ENCODE data around the gene PABPN1L. TPM values are rescaled to one million over a fixed set of nuclear protein-coding genes. Genes with fewer than 3 reads are reported as not detected.

Gene PABPN1L
- total and polyA plus RNA-seq, 2 of the 8 experiments (the other 6 are each of a cell fraction or from before 2014, with no cell fraction given): not detected

DNA sequence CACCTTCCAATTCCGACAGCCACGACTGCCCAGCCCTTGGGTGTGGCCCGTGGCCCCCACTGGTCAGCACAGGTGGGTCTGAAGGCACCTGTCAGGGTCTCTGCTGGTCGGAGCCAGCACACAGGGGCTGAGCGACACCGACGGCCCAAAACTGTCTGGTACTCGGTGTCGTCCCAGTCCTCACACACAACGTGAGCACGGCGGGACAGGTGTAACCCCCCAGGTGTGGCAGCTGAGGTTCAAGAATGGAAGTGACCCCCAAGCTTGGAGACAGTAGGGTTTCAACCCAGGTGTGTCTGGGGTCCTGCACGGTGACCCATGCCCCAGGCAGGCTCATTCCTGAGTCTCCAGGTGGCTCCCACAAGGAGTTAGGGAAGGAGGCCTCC, 10.7 kb downstream of the PABPN1L start:
- H2BK20ac ChIP-seq (ENCODE audit: low read length): no peak overlapping the region
- peaks cover 0 to 5% (median 3%) of the 10 kb centered on the region in 4 experiments; a peak in 5 of 7 replicates for H3K4me1 ChIP-seq (replicated peaks in 1 of 4; ENCODE audit: control insufficient read depth in 3 of 4, insufficient read depth in 4 of 4, low read length in 3 of 4)
- H3K4me3 ChIP-seq (ENCODE audit: extremely low read depth in 1 of 4, insufficient read depth in 2 of 4, low read depth in 3 of 4, low read length in 4 of 4): peak overlapping the region; percentile 51 to 91 (median 64)
- H3K79me1 ChIP-seq (ENCODE audit: low read depth, low read length): peaks cover 4% of the 10 kb centered on the region; the same call in 1 of the 2 replicates
- peak overlapping the region; percentile 49 to 83 for H3K4me2 ChIP-seq (ENCODE audit: insufficient read depth in 1 of 2, low read depth in 2 of 2, low read length in 2 of 2)
- H3K18ac ChIP-seq (ENCODE audit: extremely low read depth, low read length): no peak overlapping the region; the same call in 1 of the 2 replicates
- no peak overlapping the region for H2BK120ac ChIP-seq (replicated peaks; ENCODE audit: low read depth, low read length)
- H2BK12ac ChIP-seq (ENCODE audit: low read depth, low read length): no peak overlapping the region
- H2AFZ ChIP-seq (ENCODE audit: low read length): no peak overlapping the region
- no peak overlapping the region for H3K14ac ChIP-seq (ENCODE audit: insufficient read length)
- 84% methylated on average over 13 of the region's 13 CpGs; no CpG with 5 or more reads in 1 of the 2 experiments for WGBS, 2 experiments (ENCODE audit: extremely low coverage in 1 of 2, insufficient coverage in 1 of 2, insufficient read length in 1 of 2, insufficient replicate concordance in 2 of 2, low coverage in 1 of 2, low lambda C conversion rate in 2 of 2, missing lambda C conversion rate in 1 of 2)
- peaks cover 5 to 17% (median 13%) of the 10 kb centered on the region in 4 experiments for H3K36me3 ChIP-seq (ENCODE audit: control insufficient read depth in 2 of 4, insufficient read depth in 4 of 4, low read length in 3 of 4)
- ChIA-PET CTCF (ENCODE audit: partially characterized antibody) (interaction anchor here (0.9 to 1.3 kb wide), 2 partner anchors 10 to 40 kb away, joined by 3 to 5 read pairs; no protein-coding TSS in a partner anchor), POLR2A (ENCODE audit: partially characterized antibody) (interaction anchor here (3.4 kb wide), 1 partner anchor 44 kb away, joined by 25 read pairs; the partner anchor contains the start of gene APRT)
- DNase-seq (ENCODE audit: low read depth in 1 of 2, low spot score in 2 of 2) (no peak), FAIRE-seq (no peak)
- H3K9ac ChIP-seq (replicated peaks in 1 of 4; ENCODE audit: extremely low read depth in 1 of 4, low read depth in 3 of 4, low read length in 3 of 4): no peak overlapping the region
- peaks cover 2% of the 10 kb centered on the region for H3K23me2 ChIP-seq (ENCODE audit: low read depth, low read length)
- H4K20me1 ChIP-seq (replicated peaks in 1 of 2; ENCODE audit: control insufficient read depth in 1 of 2, insufficient read depth in 2 of 2, low read length in 2 of 2): peaks cover 4 to 10% of the 10 kb centered on the region in 2 experiments
- H4K8ac ChIP-seq (ENCODE audit: extremely low read depth, insufficient read depth, low read length): peak overlapping the region; percentile 54; the same call in 1 of the 2 replicates
- TF ChIP-seq BCL11A (IDR thresholded peaks at IDR 0.05; ENCODE audit: low read depth in 2 of 2, low read length in 2 of 2): no peak
- 0 out of 2 replicates have a peak, but pooled peaks have one; percentile 11 for TF ChIP-seq RBBP5 (IDR thresholded peaks at IDR 0.05; ENCODE audit: borderline replicate concordance, low read depth, low read length)
- TF ChIP-seq TCF12 (IDR thresholded peaks at IDR 0.05; ENCODE audit: low read depth, low read length): 0 out of 2 replicates have a peak, but pooled peaks have one; percentile 14
- no peak for TF ChIP-seq ASH2L (IDR thresholded peaks at IDR 0.05; ENCODE audit: low read length)
- H4K5ac ChIP-seq (ENCODE audit: insufficient read length, low read depth, low read length): no peak overlapping the region
- no peak overlapping the region for H3K56ac ChIP-seq (replicated peaks; ENCODE audit: insufficient read length, low read depth, low read length)
- no peak overlapping the region for H3K4ac ChIP-seq (replicated peaks; ENCODE audit: insufficient read length, low read depth, low read length)
- no peaks in the 10 kb centered on the region for H3K27me3 ChIP-seq (replicated peaks in 1 of 4; ENCODE audit: control insufficient read depth in 3 of 4, extremely low read depth in 1 of 4, insufficient read depth in 3 of 4, low read length in 3 of 4)
- peaks cover 0 to 5% of the 10 kb centered on the region in 2 experiments; a peak in 1 of 4 replicates for H3K9me3 ChIP-seq (ENCODE audit: insufficient read depth in 2 of 2, low read depth in 1 of 2, low read length in 1 of 2)
- H3K79me2 ChIP-seq (ENCODE audit: control insufficient read depth in 1 of 2, insufficient read depth in 2 of 2, low read length in 2 of 2): peaks cover 0 to 12% of the 10 kb centered on the region in 2 experiments; a peak in 1 of 4 replicates
- H3K23ac ChIP-seq (ENCODE audit: insufficient read length): no peak overlapping the region
- no peak overlapping the region for H2BK15ac ChIP-seq (ENCODE audit: low read length)
- H4K91ac ChIP-seq (replicated peaks; ENCODE audit: insufficient read length, low read length): no peak overlapping the region
- no peak overlapping the region for H2AK5ac ChIP-seq (ENCODE audit: low read depth, low read length)
- no peak overlapping the region; the same call in 1 of the 2 replicates for H2BK5ac ChIP-seq (ENCODE audit: low read depth, low read length)
- no peak overlapping the region for H3K27ac ChIP-seq (ENCODE audit: low read depth, low read length)

Data from H1 (cell line).